M059J (cell line): ENCODE data around the gene PLP2. TPM values are rescaled to one million over a fixed set of nuclear protein-coding genes. Genes with fewer than 3 reads are reported as not detected.

Experiments
- DNase-seq: peaks from one replicate; pipeline ENCODE4 v3.0.0-alpha.2; 2012; ENCODE audit warnings: low read depth
- total RNA-seq: library from RNA; depleted of rRNA; stranded (reverse); fragments of >200 nt; shearing (Covaris generic); gene quantifications from 2 replicates; pipeline ENCODE4 v1.2.3, GENCODE V29; 2014

Gene PLP2
- total RNA-seq, 1 experiment from 2014 or later: 147 TPM

- DNase-seq: peak; percentile 75
Observed at GRCh38 chrX:49186125-49187027, 14.7 kb downstream of the PLP2 start, which contains the start of gene PRICKLE3. TSS of gene PRICKLE3 (minus strand) at chrX:49186373. CDS start at chrX:49186297, 76 bp downstream.

DNA sequence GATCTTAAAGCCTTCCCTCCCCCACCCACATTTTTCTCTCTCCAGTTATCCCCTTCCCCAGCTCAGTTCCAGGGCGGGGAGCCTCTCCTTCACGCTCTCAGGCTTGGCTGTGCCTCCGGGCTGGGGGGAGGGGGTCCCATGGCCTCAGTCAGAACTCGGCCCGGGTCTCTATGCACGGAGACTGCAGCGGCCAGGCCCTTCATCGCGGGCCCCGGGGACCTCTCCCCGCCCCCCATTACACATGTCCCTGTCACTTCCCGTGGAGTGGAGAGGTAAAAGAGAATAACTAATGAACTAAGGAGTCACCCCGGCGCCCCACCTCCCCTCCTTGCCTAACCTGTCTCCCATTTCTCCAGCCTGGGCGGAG lies 15.3 kb downstream of the PLP2 start:
- DNase-seq: no peak

GRCh38 chrX:49187526-49187925 lies 15.8 kb downstream of the PLP2 start:
- no peak for DNase-seq

- DNase-seq: no peak
Observed at GRCh38 chrX:49188468-49189076, 16.9 kb downstream of the PLP2 start.

DNA sequence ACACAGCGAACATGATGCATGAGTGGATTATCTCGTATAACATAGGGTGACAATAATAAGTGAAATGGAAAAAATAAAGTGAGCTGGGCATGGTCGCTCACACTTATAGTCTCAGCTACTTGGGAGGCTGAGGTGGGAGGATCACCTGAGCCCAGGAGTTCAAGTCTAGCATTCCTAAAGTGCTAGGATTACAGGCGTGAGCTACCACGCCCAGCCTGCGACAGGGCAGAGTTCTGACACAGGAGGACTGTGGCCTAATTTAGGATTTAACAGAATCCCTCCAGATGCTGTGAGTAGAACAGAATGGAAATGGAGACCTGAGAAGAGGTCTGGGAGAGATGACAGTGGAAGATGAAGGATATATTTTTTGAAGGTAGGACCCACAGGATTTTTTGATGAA lies 17.9 kb downstream of the PLP2 start:
- DNase-seq: no peak

GRCh38 chrX:49190821-49191573 lies 19.3 kb downstream of the PLP2 start:
- DNase-seq: peak; percentile 99

DNA sequence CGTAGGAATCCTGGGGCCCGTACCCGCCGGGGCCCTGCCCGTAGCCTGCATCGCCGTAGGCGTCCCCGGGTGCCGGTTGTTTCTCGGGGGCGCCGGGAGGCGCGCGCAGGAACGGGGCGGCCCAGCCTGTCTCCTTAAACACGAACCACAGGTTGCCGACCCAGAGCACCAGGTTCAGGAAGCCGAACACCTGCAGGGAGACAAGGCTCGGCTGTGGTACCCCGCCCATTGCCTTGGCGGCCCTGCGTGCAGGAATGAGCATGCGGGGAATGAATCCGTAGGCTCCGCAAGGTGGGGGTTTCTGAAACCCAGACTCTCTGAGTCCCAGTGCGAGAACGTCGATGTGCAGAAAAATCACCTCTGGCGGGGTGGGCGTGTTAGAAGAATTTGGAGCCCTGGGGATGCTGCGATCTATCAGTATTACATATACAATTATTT lies 19.9 kb downstream of the PLP2 start:
- no peak for DNase-seq

DNA sequence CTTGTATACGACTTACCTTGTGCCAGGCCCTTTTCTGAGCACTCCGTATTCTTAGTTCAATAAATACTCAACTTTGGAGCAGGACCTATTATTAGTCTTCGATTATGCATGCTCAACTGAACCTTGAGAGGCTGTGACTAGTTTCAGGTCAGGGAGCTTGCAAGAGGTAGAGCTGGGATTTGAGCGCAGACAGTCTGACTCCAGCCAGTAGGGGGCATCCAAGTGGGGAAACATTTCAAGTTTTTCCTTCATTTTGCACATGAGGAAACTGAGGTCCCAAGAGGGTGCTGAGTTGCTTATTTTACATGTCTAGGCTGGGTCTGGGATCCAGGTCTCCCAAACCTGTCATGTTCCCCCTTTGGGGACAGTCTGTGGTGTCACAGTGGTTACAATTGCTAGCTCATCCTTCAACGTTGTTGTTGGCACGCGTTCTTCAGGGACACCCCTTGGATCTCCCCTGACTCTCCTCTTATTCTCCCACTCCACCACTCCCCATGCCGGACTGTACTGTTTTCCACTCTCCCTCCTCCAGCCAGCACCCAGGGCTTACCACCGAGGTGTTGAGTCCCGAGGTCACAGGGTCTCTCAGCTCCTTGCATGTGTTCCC lies 21.1 kb downstream of the PLP2 start:
- DNase-seq: no peak

DNA sequence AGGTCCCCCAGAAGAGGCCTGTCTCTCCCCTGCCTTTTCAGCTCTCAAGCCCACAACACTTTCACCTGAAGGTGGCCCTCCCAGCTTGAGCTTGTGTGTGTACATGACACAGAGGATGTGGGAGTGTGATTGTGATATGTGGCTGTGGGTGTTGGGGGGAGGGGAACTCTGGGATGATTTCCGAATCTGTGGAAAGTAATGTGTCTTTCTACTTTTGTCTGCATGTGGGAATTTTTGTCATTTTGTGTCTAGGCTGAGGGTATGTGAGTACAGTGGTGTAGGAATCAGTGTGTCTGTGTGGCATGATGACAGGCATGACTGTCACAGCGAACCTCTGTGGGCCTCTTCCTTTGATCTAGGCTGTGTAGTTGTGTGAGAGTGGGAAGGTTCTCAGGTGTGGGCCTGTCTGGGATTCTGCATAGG lies 21.9 kb downstream of the PLP2 start:
- no peak for DNase-seq

- no peak for DNase-seq
Observed at GRCh38 chrX:49197543-49198087, 25.9 kb downstream of the PLP2 start.

DNA sequence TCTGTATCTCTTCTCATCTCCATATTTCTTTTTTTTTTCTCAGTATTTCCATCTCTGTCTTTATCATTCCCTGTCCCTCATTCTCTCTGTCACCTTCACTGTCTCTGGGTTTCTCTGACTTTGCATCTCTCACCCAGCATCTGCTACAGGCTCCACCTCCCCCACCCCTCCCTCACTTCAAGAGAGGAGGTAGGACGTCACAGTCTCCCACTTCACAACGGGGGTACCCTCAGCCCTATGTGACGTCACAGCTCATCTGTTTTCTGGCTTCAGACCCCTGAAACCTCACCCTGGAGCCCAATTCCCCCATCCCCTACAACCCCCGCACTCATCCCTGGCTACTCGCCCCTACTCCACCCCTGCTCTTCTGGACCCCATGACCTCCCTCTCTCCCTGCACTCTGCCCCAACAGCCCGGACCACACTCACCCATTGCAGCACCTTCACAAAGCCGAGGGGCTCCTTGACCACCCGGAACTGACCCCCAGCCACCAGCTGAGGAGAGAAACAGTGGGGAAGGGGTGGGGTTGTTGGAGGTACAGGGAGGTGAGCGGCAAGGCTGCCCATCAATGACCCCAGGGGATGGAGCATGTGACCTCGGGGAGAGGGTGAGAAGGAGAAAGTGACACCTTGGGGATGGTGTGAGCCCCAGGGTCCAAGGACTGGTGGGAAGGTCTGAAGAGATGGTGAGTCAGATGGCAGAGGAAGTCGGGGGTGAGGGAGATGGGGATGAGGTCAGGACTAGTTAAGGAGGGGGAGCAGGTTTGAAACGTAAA lies 27.0 kb downstream of the PLP2 start:
- no peak for DNase-seq

DNA sequence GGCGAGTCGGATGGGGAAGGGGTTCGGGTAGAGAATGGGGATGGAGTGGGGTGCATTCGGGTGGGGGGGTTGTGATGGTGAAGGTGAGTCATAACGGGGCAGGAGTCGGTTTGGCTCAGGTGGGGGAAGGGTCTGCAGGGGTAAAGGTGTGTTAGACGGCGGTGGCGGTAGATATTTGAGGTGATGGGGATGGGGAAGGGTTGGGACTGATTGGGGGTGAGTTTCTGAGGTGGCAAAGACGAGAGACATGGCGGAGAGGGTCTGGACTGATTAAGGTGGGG lies 27.6 kb downstream of the PLP2 start:
- no peak for DNase-seq

GRCh38 chrX:49199906-49200771 lies 28.4 kb downstream of the PLP2 start, which contains the start of gene SYP:
TSS of gene SYP (minus strand) at chrX:49200193. CDS start at chrX:49200186, 7 bp downstream.
- peak; percentile 82 for DNase-seq

GRCh38 chrX:49202022-49202421 lies 30.3 kb downstream of the PLP2 start:
- DNase-seq: no peak

DNA sequence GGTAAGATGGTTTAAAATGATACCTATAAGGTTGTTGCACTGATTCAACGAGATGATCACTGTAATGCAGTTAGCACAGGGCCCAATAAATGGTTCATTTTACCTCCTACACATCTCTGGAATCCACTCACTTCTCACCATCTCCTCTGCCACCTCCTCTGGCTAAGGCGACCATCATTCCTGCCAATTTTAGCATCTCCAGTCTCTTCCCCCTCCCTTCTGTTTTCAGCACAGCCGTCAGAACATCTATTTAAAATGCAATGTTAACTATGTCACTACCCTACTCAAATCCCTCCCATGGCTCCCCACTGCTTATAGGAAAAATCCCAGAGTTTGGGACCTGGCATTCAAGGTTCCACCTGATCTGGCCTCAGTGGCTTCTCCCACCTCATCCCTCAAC lies 31.8 kb downstream of the PLP2 start:
- DNase-seq: no peak

GRCh38 chrX:49204017-49204416 lies 32.3 kb downstream of the PLP2 start:
- DNase-seq: no peak

DNA sequence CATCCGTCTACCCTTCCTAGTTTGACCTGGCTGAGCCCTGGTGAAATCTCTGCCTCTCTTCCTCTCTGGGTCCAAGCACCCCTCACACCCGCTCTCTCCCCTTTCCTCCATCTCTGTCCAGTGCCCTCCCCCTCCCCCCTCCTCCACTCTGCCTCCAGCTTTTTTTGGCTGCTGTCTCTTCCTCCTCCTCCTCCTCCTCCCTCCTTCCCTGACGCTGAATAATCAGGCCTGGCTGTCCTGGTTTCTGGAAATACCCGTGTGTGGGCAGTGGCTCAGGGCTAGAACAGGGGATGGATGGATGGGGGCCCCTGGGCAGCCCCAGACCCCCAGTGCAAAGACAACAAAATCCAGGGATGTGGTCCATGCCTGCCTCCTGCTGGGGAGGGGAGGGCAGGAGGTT lies 33.0 kb downstream of the PLP2 start:
- DNase-seq: no peak

GRCh38 chrX:49205443-49205842 lies 33.7 kb downstream of the PLP2 start:
- DNase-seq: no peak

DNA sequence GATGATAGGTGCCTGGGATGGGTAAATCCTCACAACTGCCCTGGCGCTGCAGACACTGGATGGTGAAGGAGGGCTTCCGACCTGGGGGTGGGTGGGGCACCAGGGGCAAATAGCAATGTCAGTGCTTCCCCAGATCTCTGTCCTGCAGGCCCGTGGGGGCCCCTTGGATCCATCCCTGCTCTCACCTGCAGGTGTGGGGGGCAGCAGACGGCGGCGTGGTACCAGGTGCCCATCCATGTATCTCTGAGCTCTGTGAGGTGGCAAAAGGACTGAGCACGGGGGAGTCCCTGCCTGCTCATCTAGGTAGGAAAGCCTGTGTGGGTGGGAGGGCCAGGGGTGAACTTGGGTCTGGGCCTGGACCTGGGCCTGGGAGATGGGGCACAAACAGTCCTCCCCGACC lies 34.8 kb downstream of the PLP2 start:
- no peak for DNase-seq

DNA sequence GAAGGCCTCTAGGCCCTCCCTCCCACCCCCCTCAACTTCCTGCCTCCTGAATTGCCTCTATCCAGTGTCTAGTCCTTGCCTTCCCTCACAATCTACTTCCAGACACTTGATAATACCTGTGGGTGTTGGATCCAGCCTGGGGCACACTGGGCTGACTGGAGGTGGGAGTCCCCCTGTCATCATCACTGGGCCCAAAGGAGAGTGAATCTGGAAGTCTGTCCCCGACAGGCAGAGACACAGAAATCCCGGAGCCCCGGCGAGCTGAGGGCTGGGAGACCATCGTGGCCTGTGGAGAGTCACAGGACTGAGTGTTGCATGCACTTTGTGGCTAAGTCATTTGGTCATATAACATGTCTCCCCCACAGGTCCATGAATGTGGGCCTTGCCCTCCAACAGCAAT lies 36.7 kb downstream of the PLP2 start:
- DNase-seq: no peak
